GM12875 (cell line): ENCODE data around the gene HDAC10.

Source experiments
- H3K4me3 ChIP-seq: one replicate; pipeline ENCODE4 v1.5.1; 2011; ENCODE audit warnings: low read depth, low read length, control low read depth
- TF ChIP-seq, protein P1 (sequence below): IDR thresholded peaks from 2 replicates; pipeline ENCODE4 v1.5.1; 2011; ENCODE audit warnings: low read depth, mild to moderate bottlenecking, control low read depth, inconsistent platforms, low read length, moderate library complexity, borderline replicate concordance; ENCODE audit not compliant: insufficient read depth

Gene HDAC10

DNA sequence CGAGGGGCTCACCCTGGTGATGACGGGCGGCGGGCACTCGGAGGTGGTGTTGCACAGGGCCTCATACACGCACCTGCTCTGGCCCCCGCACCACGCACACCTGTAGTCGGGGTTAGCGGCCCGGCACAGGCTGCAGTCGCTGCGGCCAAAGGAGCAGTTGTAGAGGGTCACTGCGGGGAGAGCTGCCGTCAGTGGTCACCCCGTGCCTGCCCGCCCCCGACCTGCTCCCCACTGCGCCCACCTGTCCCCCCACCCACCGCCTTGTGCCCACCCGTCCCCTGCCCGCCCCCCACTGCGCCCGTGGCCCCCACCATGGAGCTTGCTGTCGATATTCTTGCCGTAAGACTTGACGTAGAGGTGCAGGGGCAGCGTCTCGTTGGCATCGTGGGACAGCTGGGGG is 32.8 kb upstream of the HDAC10 start:
- no peak overlapping the region for H3K4me3 ChIP-seq
- TF ChIP-seq, protein P1, sequence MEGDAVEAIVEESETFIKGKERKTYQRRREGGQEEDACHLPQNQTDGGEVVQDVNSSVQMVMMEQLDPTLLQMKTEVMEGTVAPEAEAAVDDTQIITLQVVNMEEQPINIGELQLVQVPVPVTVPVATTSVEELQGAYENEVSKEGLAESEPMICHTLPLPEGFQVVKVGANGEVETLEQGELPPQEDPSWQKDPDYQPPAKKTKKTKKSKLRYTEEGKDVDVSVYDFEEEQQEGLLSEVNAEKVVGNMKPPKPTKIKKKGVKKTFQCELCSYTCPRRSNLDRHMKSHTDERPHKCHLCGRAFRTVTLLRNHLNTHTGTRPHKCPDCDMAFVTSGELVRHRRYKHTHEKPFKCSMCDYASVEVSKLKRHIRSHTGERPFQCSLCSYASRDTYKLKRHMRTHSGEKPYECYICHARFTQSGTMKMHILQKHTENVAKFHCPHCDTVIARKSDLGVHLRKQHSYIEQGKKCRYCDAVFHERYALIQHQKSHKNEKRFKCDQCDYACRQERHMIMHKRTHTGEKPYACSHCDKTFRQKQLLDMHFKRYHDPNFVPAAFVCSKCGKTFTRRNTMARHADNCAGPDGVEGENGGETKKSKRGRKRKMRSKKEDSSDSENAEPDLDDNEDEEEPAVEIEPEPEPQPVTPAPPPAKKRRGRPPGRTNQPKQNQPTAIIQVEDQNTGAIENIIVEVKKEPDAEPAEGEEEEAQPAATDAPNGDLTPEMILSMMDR, result no peak

DNA sequence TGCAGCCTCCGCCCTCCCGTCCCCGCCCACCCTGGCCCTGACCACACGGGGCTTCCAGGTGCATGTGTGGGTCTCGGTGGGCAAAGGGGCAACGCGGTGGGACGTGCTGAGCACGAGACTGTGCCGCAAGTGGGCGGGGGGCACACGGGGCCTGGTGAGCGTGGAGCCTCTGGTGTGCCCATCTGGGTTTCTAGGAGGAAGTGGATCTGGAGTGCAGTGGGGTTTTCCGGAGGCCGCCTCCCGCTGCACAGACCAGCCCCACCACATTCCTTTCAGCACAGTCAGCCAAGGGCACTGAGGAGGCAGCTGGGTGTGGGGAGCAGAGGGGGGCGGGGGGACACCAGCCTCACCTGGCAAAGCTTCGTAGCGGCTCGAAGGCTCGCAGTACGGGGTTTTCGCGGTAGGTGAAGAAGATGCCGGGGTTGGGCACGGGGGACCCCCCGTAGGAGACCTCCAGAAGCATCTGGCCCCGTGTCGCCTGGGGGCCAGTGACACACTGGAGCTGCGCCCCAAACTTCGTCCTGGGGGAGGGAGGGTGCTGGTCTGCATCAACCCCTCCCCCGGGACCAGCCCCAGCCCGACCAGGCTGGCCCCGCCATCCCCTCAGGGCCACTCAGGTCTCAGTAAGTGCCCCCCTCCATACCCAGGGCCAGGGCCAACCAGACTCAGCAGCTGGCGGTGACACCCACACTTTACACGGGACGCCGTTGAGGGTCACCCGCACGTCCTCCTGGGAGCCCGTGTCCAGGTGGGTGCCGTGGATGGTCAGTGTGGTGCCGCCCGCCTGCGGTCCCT is 31.5 kb upstream of the HDAC10 start:
- no peak overlapping the region for H3K4me3 ChIP-seq
- TF ChIP-seq, protein P1, result no peak

DNA sequence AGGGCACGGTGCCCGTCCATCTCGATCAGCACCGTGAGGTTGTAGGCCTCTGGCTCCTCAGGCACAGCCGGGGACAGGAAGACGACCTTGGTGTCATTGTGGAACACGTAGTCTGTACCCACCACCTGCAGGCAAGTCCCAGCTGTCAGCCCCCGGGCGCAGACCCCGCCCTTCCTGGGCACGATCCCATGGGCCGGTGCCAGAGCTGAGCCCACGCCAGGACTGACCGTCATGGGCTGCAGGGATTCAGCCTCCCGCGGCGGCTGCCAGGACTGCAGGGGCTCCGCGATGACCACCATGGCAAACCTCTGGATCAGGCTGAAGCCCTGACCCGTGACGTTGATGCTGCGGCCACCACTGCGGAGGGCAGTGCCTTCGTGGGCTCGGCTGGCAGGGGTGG is 30.9 kb upstream of the HDAC10 start:
- no peak overlapping the region for H3K4me3 ChIP-seq
- TF ChIP-seq, protein P1, result no peak

DNA sequence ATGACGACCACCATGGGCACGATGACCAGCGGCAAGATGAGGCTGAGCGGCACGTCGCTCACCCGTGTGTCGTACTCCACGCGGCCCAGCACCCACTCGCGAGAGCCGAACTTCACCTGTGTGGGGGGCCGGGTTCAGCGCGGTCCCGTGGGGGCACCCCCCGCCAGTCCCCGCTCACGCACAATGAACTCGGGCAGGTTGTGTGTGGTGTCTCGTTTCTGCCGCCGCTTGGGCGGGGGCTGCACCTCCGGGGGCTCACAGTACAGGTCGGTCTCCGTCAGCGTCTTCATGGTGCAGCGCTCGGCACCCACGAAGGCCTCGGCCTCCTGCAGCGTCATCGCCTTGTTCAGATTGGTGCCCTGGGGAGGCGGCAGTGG is 30.3 kb upstream of the HDAC10 start:
- TF ChIP-seq, protein P1, result no peak

DNA sequence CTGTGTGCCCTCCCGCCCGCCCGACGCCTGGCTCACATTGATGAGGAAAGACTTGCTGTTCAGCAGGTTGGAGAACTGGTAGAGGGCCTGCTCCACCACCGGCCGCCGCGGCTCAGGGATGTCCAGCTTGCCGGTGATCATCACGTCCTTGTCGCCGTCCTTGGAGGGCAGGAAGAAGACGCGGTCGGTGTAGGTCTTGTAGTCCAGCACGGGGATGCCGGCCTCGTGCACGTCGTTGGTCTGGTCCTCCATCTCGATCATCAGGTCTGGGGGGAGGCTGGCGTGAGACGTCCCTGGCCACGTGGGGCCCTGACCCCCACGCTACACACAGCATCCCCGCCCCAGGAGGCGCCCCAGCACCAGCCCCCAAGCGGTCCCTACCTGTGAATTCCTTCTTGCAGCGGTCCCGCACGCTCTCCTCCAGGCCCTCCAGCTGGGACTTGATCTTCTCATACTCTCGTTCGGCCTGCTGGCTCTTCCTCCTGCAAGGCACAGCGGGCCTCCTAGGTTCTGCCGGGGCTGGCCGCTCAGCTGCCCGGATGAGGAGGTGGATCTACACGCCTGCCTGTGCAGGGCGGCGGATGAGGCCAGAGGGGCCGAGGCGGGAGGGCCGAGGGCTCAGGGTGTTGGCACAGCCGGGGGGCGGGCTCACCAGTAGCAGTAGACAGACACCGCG is 29.8 kb upstream of the HDAC10 start:
- TF ChIP-seq, protein P1, result no peak
- H3K4me3 ChIP-seq, result no peak overlapping the region

More for the DNA sequence above, 30.3 kb upstream of the HDAC10 start:
- no peak overlapping the region for H3K4me3 ChIP-seq

DNA sequence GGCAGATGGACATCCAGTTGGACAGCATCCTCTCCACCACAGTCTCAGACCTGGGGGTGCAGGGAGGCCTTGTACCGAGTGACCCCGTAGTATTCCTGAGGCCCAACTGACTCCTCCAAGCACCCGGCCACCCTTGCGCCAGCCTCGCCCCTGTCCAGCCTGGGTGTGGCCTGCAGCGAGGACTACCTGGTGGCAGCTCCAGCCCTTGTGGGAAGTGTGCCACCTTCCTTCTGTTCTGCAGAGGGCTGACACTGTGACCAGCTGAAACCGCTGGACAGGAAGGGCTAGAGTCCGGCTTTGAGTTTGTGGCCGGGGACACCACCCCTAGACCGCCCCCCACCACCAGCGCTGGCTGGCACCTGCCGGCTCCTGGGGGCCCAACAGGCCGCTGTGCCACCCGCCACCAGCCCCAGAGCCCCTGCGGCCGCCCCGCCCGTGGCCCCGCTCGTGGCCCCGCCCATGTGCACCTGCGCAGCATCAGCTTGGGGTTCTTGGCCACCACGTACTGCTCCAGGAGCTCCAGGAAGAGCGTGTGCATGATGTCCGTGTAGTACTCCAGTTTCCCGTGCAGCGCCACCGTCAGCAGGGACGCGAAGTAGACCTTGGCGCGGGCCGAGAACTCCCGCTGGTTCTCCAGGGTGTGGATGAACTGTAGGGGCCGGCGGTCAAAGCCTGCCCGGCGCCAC is 29.1 kb upstream of the HDAC10 start:
- no peak overlapping the region for H3K4me3 ChIP-seq
- TF ChIP-seq, protein P1, result no peak
